Measurements from ENCODE around the gene SLIT3.

The SLIT3 gene

DNA sequence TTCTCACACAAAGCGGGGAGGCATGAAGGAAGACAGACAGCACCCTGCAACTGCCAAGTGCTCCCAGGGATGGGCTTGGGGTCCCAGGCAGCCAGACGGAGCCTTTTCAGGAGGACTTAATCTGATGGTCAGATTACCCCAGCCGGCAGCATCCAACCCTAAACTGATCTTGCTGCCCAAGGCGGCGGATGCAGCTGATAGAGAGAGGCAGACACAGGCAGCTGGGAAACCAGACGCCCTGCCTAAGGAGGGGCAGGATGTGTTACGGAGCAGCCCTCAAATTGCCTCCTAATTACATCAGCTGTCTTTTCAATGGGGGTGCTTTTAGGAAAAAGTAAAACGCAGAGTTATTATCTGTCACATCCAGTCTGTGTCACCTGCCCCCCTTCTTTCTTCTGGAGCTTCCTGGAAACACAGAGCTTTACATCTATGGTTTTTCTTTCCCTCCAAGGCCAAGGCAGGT, 530.9 kb downstream of the SLIT3 start:
- FAIRE-seq: no peak
- TF ChIP-seq, protein P1, sequence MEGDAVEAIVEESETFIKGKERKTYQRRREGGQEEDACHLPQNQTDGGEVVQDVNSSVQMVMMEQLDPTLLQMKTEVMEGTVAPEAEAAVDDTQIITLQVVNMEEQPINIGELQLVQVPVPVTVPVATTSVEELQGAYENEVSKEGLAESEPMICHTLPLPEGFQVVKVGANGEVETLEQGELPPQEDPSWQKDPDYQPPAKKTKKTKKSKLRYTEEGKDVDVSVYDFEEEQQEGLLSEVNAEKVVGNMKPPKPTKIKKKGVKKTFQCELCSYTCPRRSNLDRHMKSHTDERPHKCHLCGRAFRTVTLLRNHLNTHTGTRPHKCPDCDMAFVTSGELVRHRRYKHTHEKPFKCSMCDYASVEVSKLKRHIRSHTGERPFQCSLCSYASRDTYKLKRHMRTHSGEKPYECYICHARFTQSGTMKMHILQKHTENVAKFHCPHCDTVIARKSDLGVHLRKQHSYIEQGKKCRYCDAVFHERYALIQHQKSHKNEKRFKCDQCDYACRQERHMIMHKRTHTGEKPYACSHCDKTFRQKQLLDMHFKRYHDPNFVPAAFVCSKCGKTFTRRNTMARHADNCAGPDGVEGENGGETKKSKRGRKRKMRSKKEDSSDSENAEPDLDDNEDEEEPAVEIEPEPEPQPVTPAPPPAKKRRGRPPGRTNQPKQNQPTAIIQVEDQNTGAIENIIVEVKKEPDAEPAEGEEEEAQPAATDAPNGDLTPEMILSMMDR (IDR thresholded peaks at IDR 0.05; ENCODE audit: insufficient read depth, missing control alignments): no peak
- no peak for DNase-seq (ENCODE audit: insufficient read length, low spot score)

GRCh38 chr5:168768172-168768571, 532.8 kb downstream of the SLIT3 start:
- FAIRE-seq (no peak), DNase-seq (ENCODE audit: insufficient read length, low spot score) (no peak)
- TF ChIP-seq, protein P1 (IDR thresholded peaks at IDR 0.05; ENCODE audit: insufficient read depth, missing control alignments): no peak

- DNase-seq (ENCODE audit: insufficient read length, low spot score): no peak
- TF ChIP-seq, protein P1 (IDR thresholded peaks at IDR 0.05; ENCODE audit: insufficient read depth, missing control alignments): no peak
- no peak for FAIRE-seq
Measured at GRCh38 chr5:168766426-168766700, 534.6 kb downstream of the SLIT3 start.

GRCh38 chr5:168765551-168766425, 535.2 kb downstream of the SLIT3 start:
- DNase-seq (ENCODE audit: insufficient read length, low spot score): no peak
- no peak for FAIRE-seq
- TF ChIP-seq, protein P1 (IDR thresholded peaks at IDR 0.05; ENCODE audit: insufficient read depth, missing control alignments): no peak

- FAIRE-seq (no peak), DNase-seq (ENCODE audit: insufficient read length, low spot score) (no peak)
- TF ChIP-seq, protein P1 (IDR thresholded peaks at IDR 0.05; ENCODE audit: insufficient read depth, missing control alignments): no peak
Measured at GRCh38 chr5:168765086-168765550, 535.8 kb downstream of the SLIT3 start.

DNA sequence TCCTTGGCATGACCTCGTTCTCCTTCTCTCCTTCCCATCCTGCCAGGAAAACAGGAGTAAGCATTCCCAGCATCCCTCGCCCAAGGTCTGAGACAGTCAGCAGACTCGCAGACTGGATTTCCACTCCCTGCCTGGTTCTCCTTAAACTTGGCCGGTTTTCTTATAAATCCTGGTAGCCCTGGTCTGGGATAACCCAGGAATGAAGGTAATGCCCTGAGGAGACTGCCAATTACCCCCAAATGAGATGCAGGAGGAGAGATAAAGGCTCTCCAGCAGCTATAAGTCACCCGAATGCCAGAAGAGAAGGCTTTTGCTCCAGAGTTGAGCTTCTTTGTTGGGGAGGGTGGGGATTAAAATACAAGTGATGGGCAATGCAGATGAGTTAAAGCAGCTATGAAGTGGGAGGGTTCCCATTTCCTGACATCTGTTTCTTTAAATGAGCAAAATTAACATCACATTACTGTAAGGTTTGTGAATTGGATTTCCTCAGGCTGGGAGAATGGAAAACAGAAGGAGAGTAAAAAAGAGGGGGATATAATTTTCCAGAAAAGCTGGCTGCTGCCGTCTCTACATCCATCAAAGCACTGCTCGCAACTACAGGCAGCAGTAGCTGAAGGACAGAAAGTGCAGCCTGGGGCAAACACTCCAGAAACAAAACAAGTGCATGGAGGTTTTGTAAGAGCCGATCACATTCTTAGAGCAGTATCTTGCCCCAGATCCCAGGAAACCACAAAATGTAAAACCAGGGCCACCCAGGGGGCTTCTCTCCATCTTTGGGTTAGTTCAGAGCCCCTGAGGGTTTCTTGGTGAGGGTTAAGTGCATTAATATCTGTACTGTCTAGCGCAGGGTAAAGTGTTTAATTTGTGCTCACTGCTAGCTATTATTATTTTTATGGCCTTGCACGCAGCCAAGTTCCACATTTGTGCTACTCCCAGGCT, 544.2 kb downstream of the SLIT3 start:
- TF ChIP-seq, protein P1 (IDR thresholded peaks at IDR 0.05; ENCODE audit: insufficient read depth, missing control alignments): no peak
- DNase-seq (ENCODE audit: insufficient read length, low spot score) (no peak), FAIRE-seq (no peak)

Data from D721Med (cell line).